Effector memory CD8-positive, alpha-beta T cell (primary cell): ENCODE data around the gene ZNF442.
"Not testable (repeated sequence)": the region's sequence is repeated elsewhere in the genome, so short reads cannot be mapped to it uniquely, and the experiment has no call there.

Source experiments
- ATAC-seq: fragments of 150-1000 bp; cut with Tn5 transposase; replicated peaks from 2 replicates; pipeline ENCODE4 v1.10.0; 2021; ENCODE audit warnings: mild to moderate bottlenecking, moderate library complexity
- DNase-seq, 3 experiments: peaks; one replicate each; pipeline ENCODE4 v3.0.0; 2021
- H3K27ac Mint-ChIP-seq, 2 donors: one replicate each; pipeline ENCODE4 v1.8.0; 2022; ENCODE audit warnings: mild to moderate bottlenecking in 2 of 2, mixed read lengths in 2 of 2, moderate library complexity in 2 of 2
- H3K27me3 Mint-ChIP-seq, 2 donors: one replicate each; pipeline ENCODE4 v1.8.0; 2022; ENCODE audit warnings: mixed read lengths in 2 of 2
- H3K36me3 Mint-ChIP-seq: one replicate; pipeline ENCODE4 v1.8.0; 2022; ENCODE audit warnings: mild to moderate bottlenecking, moderate library complexity, mixed read lengths; ENCODE audit not compliant: insufficient read depth
- H3K4me1 Mint-ChIP-seq, 2 donors: one replicate each; pipeline ENCODE4 v1.8.0; 2022; ENCODE audit warnings: low read depth in 2 of 2, mixed read lengths in 2 of 2
- H3K4me3 Mint-ChIP-seq, 2 donors: one replicate each; pipeline ENCODE4 v1.8.0; 2022; ENCODE audit warnings: mild to moderate bottlenecking in 2 of 2, mixed read lengths in 2 of 2, moderate library complexity in 2 of 2
- H3K9me3 Mint-ChIP-seq, 2 donors: one replicate each; pipeline ENCODE4 v1.8.0; 2022; ENCODE audit warnings: mixed read lengths in 2 of 2

Gene ZNF442

DNA sequence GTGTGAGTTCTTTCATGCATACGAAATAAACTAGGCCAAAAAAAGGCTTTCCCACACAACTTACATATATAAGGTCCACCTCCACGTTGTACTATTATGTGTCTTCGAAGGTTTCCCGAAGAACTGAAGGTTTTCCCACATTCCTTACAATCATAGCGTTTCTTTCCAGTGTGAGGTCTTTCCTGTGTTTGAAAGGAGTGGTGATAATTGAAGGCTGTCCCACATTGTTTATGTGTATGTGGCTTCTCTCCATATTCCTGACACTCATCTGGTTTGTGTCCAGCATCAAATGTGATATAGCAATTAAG, 14.6 kb downstream of the ZNF442 start:
- no peak overlapping the region for H3K27ac Mint-ChIP-seq
- H3K9me3 Mint-ChIP-seq = peaks cover 7 to 16% of the 10 kb centered on the region in 2 donors
- no peaks in the 10 kb centered on the region for H3K36me3 Mint-ChIP-seq
- H3K4me3 Mint-ChIP-seq = no peak overlapping the region
- no peaks in the 10 kb centered on the region for H3K27me3 Mint-ChIP-seq
- DNase-seq (no peak), ATAC-seq (no peak)
- H3K4me1 Mint-ChIP-seq = no peaks in the 10 kb centered on the region

GRCh38 chr19:12350185-12350889, 15.1 kb downstream of the ZNF442 start:
- Mint-ChIP-seq H3K4me3 (no peak overlapping the region), H3K9me3 (peaks cover 6 to 16% of the 10 kb centered on the region in 2 donors), H3K27me3 (no peaks in the 10 kb centered on the region), H3K27ac (no peak overlapping the region), H3K36me3 (no peaks in the 10 kb centered on the region), H3K4me1 (no peaks in the 10 kb centered on the region)
- DNase-seq = no peak
- ATAC-seq = no peak

DNA sequence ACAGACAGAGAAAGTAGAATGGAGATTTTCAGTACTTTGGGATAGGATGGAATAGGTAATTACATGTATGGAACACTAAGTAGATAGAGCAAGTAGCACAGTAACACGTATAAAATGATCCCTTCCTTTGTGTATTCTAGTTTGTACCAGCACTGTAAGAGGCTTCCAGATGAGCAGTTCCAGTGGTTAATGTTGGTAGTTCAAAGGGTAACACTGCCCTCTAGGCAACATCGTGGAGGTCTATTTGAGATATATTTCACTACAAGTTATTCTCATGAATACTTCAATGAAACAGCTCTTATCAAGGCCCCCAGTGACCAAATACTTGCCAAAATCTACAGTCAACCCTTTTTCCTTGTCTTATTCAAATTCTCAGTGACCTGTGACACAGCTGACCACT, 18.6 kb downstream of the ZNF442 start:
- Mint-ChIP-seq H3K4me3 (no peak overlapping the region), H3K27me3 (no peaks in the 10 kb centered on the region), H3K36me3 (no peaks in the 10 kb centered on the region), H3K9me3 (peaks cover 0 to 3% of the 10 kb centered on the region in 2 donors), H3K27ac (no peak overlapping the region), H3K4me1 (no peaks in the 10 kb centered on the region)
- ATAC-seq (peak; percentile 54), DNase-seq (peak in 1 of 3 experiments; percentile 8)

GRCh38 chr19:12345197-12345596, 20.3 kb downstream of the ZNF442 start:
- Mint-ChIP-seq H3K27me3 (no peaks in the 10 kb centered on the region), H3K27ac (no peak overlapping the region), H3K4me3 (no peak overlapping the region), H3K9me3 (no peaks in the 10 kb centered on the region), H3K4me1 (no peaks in the 10 kb centered on the region), H3K36me3 (no peaks in the 10 kb centered on the region)
- DNase-seq (no peak), ATAC-seq (no peak)

- no peaks in the 10 kb centered on the region for H3K9me3 Mint-ChIP-seq
- peak within 1 kb of the TSS; percentile 94 to 95 for H3K27ac Mint-ChIP-seq
- peaks cover 18 to 21% of the 10 kb centered on the region in 2 donors for H3K4me1 Mint-ChIP-seq
- H3K36me3 Mint-ChIP-seq = no peaks in the 10 kb centered on the region
- H3K27me3 Mint-ChIP-seq = no peaks in the 10 kb centered on the region
- peak within 1 kb of the TSS; percentile 93 to 96 for H3K4me3 Mint-ChIP-seq
- DNase-seq (peak; percentile 92 to 97 (median 92)), ATAC-seq (peak; percentile 97)
Observed at GRCh38 chr19:12333162-12334159, 32.0 kb downstream of the ZNF442 start, which contains the start of gene ZNF563. TSS of gene ZNF563 (minus strand) at chr19:12333633. CDS start at chr19:12333482, 151 bp downstream.

DNA sequence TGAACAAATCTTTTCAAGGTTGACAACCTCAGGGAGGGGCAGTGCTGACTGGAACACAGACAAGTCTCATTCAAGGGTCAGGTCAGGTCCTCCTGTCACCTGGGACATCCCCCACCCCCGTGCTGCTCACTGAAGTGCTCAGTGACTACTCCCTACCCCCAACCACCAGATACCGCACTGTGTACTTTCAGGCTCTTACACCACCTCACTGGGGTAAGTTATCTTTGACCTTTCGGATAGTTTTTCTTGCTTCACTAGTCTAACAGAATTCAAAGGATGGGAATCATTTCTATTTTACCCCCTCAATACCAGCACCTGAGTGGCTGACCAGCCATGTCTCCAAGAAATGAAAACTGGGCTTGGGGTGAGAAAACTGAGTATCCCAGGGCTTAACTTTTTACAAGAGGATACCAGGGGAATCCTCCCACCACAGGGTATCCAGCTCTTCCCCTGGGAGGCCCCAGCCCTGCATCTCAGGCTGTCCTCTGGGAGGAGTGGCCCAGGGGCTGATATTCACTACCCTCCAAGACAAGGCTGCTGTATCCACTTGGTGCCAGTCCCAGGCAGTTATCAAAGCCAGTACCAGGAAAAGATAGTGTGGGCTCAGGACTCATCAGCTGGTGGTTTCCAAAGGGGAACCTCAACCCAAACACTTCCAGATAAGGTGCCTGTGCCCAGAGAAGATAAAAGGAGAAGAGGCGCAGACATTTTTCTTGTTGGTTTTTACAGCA, 34.1 kb downstream of the ZNF442 start:
- ATAC-seq = no peak

GRCh38 chr19:12330340-12330739, 35.1 kb downstream of the ZNF442 start:
- Mint-ChIP-seq H3K4me3 (no peak overlapping the region), H3K4me1 (peaks cover 21 to 23% of the 10 kb centered on the region in 2 donors)

More for the DNA sequence above, 34.1 kb downstream of the ZNF442 start:
- Mint-ChIP-seq H3K36me3 (no peaks in the 10 kb centered on the region), H3K9me3 (no peaks in the 10 kb centered on the region), H3K27ac (peak overlapping the region in 1 of 2 donors; percentile 94), H3K4me3 (peak overlapping the region; percentile 93 to 96), H3K27me3 (no peaks in the 10 kb centered on the region), H3K4me1 (peaks cover 18 to 21% of the 10 kb centered on the region in 2 donors)
- DNase-seq = no peak

DNA sequence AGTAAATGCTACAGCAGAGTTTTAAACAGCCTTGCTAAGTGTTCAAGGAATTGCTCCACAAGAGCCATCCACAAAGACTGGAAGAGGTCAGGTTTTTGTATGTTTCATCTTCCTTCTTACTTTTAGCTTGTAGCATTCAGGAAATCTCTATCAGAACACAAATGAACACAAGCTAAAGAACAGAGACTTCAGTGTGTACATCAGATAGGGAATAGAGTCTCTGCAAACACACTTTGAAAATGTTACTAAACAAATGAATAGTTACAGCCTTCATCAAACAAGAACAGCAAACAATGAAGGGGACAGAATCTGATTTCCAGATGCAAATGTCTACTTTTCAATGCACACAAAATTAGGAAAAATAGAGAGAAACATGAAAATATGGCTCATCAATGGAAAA, 39.8 kb downstream of the ZNF442 start:
- Mint-ChIP-seq H3K27me3 (no peaks in the 10 kb centered on the region), H3K4me1 (peaks cover 2 to 5% of the 10 kb centered on the region in 2 donors), H3K4me3 (no peak overlapping the region), H3K9me3 (no peaks in the 10 kb centered on the region), H3K36me3 (no peaks in the 10 kb centered on the region), H3K27ac (no peak overlapping the region)
- ATAC-seq = no peak
- DNase-seq = no peak

More at GRCh38 chr19:12330340-12330739, 35.1 kb downstream of the ZNF442 start:
- no peaks in the 10 kb centered on the region for H3K9me3 Mint-ChIP-seq
- no peak for DNase-seq
- no peak overlapping the region for H3K27ac Mint-ChIP-seq
- no peaks in the 10 kb centered on the region for H3K36me3 Mint-ChIP-seq
- no peak for ATAC-seq
- H3K27me3 Mint-ChIP-seq = no peaks in the 10 kb centered on the region

DNA sequence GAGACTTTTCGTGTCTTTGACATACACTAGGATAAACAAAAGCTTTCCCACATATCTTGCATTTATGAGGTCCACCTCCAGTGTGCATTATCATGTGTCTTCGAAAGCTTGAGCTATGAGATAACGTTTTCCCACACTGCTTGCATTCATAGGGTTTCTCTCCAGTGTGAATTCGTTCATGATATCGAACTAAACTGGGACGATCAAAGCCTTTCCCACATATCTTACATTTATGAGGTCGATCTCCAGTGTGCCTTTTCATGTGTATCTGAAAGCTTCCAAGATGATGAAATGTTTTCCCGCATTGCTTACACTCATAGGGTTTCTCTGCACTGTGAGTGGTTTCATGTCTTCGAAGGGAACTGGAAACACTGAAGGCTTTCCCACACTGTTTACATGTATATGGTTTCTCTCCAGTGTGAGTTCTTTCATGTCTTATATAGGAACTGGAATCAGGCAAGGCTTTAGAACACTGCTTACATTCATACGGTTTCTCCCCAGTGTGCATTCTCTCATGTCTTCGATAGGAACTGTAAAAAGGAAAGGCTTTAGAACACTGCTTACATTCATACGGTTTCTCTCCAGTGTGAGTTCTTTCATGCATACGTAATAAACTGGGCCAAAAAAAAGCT, 46.6 kb downstream of the ZNF442 start:
- Mint-ChIP-seq H3K36me3 (peaks cover 8% of the 10 kb centered on the region), H3K9me3 (peaks cover 8 to 20% of the 10 kb centered on the region in 2 donors), H3K27me3 (no peaks in the 10 kb centered on the region), H3K4me3 (no peak overlapping the region), H3K4me1 (no peaks in the 10 kb centered on the region), H3K27ac (no peak overlapping the region)
- ATAC-seq (no peak), DNase-seq (no peak)

DNA sequence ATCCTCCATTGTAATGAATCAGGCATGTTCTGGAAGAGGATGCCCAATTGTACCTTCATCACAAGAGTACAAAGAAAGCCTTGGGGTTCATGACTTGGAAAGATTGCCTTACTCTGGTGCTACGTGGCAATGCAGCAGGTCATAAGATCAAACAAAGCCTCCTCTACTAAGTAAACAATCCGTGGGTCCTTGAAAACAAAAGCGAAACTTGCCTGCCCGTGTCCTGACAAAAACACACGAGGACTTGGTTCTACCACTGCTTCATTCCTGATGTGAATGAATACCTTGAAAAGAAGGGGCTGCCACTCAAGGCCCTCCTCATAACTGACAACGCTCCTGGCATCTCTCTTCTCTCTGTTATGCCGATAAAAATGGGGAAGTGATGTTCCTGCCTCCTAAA, 50.9 kb downstream of the ZNF442 start:
- H3K9me3 Mint-ChIP-seq = peaks cover 8 to 19% of the 10 kb centered on the region in 2 donors
- no peak overlapping the region for H3K4me3 Mint-ChIP-seq

GRCh38 chr19:12308891-12309290, 56.6 kb downstream of the ZNF442 start:
- ATAC-seq, H3K4me1 Mint-ChIP-seq, H3K9me3 Mint-ChIP-seq, H3K4me3 Mint-ChIP-seq, H3K27me3 Mint-ChIP-seq, H3K36me3 Mint-ChIP-seq, H3K27ac Mint-ChIP-seq, DNase-seq: not testable (repeated sequence)

More for the DNA sequence above, 50.9 kb downstream of the ZNF442 start:
- H3K27me3 Mint-ChIP-seq = no peaks in the 10 kb centered on the region
- no peaks in the 10 kb centered on the region for H3K4me1 Mint-ChIP-seq
- H3K27ac Mint-ChIP-seq = no peak overlapping the region
- H3K36me3 Mint-ChIP-seq = peaks cover 4% of the 10 kb centered on the region
- ATAC-seq (no peak), DNase-seq (no peak)
